NCI-H146 treated with DMSO at 0.1 percent for 48 hours (cell line): ENCODE measurements around the gene MTHFSD.

Experiments
- DNase-seq: peaks from one replicate; lab custom pipeline; 2025; ENCODE audit not compliant: unreplicated experiment; lab: John Stamatoyannopoulos, UW

The MTHFSD gene

DNA sequence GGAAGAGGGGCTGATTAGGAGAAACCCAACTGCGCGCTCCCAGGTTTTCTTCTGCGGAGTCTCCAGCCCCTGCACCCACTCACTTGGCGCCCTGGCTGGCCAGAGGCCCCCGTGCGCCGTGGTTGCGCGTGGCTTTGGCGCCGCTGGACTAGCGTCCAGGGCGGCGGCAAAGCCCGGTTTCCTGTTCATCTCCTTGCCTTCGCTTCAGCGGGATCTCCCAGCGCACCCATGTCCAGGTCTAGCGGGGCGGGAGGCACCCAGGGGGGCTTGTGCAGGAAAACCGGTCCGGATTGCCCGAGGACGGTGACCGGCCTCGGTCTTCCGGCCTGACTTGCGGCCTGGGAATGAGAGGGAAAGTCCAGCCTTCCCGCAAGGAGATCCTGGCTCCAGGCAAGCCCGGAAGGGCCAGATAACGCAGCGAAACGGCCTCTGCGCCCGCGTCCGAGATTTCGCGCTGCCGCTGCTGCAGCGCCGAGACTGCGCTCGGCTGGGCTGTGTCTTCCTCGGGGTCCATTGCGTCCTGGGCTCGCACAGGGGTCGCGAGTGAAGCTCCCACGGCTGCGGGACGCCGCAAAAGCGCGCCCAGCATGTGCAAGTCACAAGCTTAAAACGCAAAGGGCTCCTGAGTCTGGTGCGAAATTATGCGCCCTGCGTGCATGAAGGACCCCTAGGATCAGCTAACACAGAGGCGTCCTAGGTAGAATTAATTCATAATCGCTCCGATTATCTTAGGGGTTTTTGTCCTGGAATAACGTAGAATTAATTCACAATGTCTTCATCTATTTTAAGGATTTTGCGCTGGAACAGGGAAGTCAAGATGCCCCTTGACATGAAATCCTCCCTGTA is 39.0 kb downstream of the MTHFSD start:
- DNase-seq, result no peak

DNA sequence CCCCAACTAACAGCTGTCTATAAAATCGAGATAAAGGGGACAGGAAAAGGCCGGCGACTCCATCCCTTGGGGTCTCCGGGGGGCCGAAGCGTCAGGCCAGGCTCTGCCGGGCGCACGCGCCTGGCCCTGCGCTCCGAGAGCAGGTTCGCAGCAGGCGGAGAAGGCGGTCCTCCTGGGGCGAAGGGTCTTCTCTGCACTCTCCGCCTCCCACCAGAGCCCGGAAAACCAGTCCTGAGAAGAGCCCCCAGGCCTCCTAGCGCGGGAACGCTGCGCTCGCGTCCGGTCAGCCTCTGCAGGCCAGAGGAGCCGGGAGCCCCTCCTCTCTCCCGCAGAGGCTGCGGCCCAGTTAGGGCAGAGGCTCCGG is 39.6 kb downstream of the MTHFSD start:
- no peak for DNase-seq

DNA sequence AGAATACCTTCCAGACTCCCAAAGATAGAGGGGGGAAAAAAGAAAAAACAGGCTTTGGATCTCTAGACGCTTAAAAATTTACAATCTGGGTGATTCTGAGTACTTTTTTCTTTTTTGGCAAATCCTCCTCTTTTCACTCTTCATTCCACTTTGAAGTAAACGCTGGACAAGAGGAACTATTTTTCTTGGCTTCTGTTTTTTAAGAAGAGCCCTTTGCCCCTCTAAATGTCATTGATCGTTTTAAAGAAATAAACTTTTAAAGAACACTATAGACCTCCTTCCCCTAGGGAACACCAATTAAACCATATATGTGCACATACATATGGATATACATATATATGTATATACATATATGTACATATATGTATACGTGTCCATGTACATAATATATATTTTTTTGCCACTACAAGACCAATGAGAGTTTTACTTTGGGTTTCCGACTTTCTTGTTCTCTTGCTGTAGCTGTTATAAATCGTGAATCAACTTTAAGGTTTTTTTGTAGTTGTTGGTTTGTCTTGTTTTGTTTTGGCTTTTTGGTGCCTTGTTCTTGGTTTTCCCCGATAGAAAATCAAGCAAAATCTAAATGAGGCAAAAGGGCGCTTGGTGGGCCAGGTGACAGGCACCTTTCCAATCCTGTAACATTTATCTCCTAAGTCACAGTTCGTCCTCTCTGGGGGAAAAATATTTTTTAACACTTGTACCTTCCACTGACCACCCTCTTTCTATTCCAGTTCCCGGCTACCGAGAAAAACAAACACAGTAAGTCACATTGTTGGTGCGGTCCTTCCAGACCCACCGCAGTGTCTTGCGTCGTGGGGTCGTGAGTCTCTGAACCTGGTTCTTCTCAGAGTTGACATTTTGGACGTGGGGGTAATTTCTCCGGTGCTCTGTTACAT is 40.3 kb downstream of the MTHFSD start:
- DNase-seq, result no peak

- no peak for DNase-seq
Observed at GRCh38 chr16:86513471-86514277, 41.4 kb downstream of the MTHFSD start.

DNA sequence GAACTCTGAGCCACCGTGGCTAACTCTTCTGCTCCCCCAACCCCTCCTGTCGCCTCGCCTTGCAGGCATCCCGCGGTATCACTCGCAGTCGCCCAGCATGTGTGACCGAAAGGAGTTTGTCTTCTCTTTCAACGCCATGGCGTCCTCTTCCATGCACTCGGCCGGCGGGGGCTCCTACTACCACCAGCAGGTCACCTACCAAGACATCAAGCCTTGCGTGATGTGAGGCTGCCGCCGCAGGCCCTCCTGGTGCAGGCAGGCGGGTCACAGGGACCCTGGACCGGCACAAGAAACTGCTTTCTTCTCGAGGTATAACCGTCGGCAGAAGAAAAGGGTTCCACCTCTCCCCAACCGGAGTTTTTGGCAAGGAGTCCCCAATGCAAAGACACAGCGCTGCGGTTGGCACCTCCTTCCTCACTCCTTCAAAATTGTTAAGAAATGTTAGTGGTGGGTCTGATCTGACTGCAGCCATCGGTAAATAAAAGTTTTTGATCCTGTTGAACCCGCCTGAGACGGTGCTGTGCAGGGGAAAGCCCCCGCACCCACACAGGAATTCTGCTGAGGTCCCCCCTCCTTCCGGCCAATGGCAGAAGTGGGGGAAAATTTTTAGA is 42.1 kb downstream of the MTHFSD start:
- no peak for DNase-seq

GRCh38 chr16:86512301-86512859 is 42.7 kb downstream of the MTHFSD start:
- DNase-seq, result no peak

DNA sequence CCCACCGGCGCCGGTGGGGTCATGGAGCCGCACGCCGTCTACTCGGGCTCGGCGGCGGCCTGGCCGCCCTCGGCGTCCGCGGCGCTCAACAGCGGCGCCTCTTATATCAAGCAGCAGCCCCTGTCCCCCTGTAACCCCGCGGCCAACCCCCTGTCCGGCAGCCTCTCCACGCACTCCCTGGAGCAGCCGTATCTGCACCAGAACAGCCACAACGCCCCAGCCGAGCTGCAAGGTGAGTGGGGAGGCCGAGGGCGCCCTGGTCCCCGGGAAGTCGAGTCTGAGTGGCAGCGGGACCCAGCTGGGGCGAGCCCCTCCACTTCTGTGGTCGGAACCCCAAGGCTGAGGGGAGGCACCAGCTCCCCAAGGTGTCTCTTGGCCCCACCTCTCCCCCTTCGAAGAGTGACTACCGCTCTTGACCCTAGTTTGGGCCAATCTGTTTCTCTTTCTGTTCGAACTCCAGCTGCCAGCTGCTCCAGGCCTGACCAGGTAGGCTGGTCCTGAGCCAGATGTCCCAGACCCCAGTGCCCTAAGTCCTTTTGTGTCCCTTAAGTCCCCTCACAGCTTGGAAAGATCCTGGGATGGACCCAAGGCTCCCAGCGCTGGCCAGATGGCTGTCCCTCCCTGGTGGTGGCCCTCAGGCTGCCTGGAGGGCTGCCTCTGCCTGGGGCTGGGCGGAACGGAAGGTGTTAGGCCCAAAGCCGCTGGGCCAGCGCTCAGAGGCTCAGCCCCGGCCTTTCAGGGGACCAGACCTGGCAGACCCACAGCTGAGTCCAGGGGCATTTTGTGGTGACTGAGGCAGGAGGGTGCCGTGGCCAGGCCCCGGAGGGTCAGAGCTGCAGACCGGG is 43.5 kb downstream of the MTHFSD start:
- no peak for DNase-seq

GRCh38 chr16:86510465-86511261 is 44.4 kb downstream of the MTHFSD start, which contains the start of gene FOXF1:
TSS of gene FOXF1 (plus strand) at chr16:86510527. CDS start at chr16:86510570, 43 bp downstream.
- no peak for DNase-seq

GRCh38 chr16:86509759-86510464 is 45.1 kb downstream of the MTHFSD start:
- no peak for DNase-seq

GRCh38 chr16:86508947-86509758 is 45.9 kb downstream of the MTHFSD start:
- DNase-seq, result no peak

GRCh38 chr16:86508028-86508946 is 46.7 kb downstream of the MTHFSD start:
- no peak for DNase-seq

GRCh38 chr16:86507173-86508027 is 47.6 kb downstream of the MTHFSD start:
- DNase-seq, result no peak

DNA sequence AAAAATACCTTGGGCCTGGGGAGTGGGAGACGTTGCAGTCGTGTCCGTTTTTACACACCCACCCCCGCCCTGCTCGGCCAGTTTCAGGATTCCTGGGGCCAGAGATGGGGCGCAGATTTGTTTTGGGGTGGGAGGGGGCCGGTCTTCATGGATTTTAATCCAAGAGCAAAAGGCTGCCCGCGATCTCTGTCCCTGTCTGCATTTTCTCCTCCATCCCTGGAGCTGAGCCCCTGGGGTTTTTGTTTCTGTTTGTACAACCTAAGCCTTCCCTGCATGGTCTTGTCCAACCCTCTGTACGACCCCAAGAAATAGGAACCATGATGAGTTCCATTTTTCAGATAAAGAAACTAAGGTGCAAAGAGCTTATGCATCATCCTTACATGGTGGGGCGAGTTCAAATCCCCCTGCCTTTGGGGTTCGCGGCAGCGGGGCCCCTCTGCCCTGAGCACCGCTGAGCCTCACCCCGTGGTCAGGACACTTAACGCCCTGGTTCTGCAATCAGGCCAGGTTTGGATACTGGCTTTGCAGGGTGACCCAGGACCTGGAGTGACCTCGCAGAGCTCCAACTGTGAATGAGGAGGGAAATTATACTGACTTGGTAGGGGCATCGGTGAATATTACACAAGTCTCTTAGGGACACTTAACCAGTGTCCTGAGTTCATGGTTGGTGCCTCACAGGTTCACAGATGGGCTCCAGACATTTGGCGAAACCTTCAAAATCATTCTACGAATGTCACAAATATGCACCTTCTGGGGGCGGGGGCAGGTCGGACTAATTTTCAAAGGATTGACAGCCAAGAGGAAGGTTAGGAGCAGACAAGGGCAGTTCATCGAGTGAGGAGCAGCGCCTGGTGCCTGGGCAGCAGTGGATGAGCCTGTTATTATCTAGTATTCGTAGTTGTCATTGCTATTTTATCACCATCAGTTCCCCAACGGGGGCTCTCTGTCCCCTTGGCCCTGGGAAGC is 48.9 kb downstream of the MTHFSD start:
- DNase-seq, result no peak
